DMS153 treated with DMSO at 0.1 percent for 48 hours (cell line): ENCODE data around the gene IMMT.
A peak's percentile ranks its signal among the peaks of the same experiment; 100 is the strongest.
"Not testable (repeated sequence)": the region's sequence is repeated elsewhere in the genome, so short reads cannot be mapped to it uniquely, and the experiment has no call there.

Experiments
- DNase-seq: peaks from one replicate; lab custom pipeline; 2025; ENCODE audit not compliant: unreplicated experiment; lab: John Stamatoyannopoulos, UW

Gene IMMT

GRCh38 chr2:86202336-86202692, 7.1 kb upstream of the IMMT start:
- DNase-seq = no peak

DNA sequence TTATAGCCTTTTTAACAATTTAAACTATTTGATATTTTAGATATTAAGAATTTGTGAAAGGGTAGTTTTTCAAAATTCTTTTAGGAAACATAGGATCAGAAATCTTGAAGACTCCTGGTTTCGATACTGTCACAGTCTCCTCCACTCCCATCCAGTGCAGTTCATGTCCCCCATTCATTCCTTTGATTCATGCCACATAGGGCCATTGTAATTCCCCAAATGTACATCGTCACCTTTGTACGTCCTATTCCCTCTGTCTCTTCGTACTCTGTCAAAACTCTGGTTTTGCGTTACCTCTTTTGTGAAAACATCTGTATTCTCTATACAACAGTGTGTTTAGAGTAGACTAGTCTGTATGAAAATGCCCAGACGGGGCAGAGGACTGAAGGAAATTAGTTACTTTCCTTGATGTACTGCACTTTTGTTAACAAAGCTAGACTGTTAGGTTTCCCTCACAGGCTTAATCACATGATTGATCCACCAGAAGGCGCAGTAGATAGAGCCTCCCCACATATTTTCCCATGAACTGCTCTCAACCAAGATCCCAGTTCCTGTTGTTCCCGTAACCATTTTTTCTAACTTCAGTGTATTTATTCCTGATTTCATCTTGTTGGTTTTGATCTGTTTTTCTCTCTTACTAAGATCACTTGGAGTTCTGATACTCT, 6.5 kb upstream of the IMMT start:
- DNase-seq = no peak

DNA sequence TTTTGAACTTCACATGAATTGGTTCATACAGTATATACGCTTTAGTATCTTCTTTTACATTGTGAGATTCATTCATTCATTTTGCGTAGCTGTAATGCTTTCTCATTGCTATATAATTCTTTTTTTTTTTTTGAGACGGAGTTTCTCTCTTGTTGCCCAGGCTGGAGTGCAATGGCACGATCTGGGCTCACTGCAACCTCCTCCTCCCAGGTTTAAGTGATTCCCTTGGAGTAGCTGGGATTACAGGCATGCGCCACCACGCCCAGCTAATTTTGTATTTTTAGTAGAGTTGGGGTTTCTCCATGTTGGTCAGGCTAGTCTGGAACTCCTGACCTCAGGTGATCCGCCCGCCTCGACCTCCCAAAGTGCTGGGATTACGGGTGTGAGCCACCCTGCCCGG, 5.3 kb upstream of the IMMT start:
- not testable (repeated sequence) for DNase-seq

- DNase-seq = no peak
Observed at GRCh38 chr2:86199834-86200177, 4.5 kb upstream of the IMMT start.

- no peak for DNase-seq
Observed at GRCh38 chr2:86195808-86196387, 636 bp upstream of the IMMT start.

- peak; percentile 91 for DNase-seq
Observed at GRCh38 chr2:86194751-86195054, 559 bp downstream of the IMMT start.

GRCh38 chr2:86193901-86194567, 1.2 kb downstream of the IMMT start:
- no peak for DNase-seq

DNA sequence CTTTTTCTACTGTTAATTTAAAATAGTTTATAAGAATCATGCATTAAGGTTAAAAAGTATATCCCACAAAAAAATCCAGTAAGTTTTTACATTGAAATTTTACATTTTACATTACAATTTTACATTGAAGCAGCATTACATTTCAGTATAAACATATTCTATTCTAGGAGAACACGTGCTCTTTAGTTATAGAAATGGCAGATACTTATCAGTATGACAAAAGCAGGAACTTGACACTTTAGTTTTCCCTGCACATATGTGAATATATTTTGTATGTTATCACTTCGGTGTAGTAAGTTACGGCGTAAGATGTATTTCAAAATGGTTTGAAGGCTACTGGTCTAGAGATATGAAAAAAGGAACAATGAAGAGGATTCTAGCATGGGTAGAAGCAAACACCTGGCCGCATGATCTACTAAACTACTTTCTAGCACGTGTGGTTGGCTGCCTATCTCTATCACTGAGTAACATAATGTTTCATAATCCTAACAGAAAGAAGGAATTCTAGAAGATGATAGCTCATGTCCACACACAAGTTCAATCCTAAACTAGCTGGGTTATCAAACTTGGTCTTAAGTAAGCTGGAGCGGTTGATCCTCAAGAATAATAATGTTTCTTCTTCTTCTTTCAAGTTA, 5.4 kb downstream of the IMMT start:
- DNase-seq = no peak

DNA sequence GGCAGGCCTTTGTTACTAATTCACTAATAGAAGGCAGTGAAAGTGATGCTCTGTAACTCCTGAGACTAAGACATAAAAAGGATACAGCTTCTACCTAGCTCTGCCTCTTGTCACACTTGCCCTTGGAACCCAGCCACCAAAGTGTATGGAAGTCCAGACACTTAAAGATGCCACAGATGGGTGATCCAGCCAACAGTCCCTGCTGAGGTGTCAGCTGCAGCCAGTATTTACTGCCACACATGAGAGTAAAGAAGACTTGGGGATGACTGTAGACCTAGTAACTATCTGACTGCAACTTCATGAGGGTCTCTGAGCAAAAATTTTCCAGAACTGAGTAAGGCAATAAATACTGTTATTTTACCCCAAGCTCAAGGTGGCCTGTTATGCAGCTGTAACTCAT, 8.8 kb downstream of the IMMT start:
- no peak for DNase-seq

DNA sequence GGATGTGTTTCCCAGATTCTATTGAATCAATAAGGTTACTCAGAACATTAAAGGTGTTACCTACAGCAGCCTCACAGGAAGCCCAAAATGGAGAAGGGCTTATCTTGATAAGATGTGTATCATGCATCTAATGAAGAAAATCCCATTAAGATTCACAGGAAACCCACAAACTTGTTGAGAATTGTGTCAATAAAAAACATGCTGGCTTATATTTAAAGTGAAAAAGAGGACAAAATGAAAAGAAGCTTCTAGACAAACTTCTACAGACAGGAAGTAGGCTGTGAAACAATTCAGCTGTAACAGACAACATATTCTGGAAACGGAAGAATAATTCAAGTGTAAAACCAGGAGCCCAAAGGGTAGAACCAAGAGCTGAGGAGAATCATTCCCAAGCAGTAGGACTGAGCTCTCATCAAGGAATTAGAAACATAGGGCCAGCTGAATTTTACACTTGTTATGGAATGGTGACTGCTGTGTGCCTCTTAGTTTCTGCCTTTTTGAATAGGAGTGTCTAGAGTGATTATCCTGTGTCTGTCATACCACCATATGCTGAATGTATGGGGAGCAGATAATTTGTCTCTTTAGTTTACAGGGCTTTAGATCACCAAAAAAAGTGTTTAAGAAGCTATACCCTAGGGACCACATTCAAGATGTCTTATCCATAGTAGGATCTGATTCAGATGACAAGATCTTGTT, 9.6 kb downstream of the IMMT start:
- no peak for DNase-seq

DNA sequence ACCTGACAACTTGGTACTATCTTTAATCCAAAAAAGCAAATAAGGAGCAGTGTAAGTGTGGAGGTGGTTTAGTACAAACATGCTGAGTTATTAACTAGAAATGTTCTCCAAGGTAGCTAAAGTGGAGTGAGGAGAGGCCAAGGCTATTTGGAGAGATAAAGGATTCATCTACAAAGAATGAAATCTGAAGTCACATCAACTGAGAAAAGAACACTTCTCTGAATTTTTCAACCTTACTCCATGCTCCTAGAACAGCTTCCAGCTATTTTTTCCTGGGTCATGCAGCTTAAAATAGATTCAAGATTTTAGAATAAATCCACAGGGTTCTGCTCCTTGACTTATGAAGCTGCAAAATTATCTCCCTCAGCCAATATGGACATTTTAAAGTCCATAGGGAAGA, 18.7 kb downstream of the IMMT start:
- DNase-seq = no peak

GRCh38 chr2:86175828-86176227, 19.4 kb downstream of the IMMT start:
- no peak for DNase-seq

DNA sequence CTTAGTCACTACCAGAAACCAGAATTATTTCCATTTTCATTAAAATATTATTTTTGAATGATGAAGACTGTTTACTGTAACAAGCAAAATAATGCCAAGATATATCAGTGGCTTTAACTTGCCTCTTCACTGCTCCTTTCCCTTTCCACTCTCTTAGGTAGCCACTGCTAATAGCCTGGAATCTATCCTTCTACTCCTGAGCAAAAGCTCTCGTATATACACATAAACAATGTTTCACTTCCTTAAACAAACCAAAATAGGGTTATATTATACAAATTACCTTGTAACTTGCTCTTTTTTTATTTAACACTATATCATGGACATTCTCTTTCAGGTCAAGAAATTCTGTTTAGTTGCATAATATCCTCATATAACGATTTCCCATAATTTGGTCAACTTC, 20.8 kb downstream of the IMMT start:
- no peak for DNase-seq

GRCh38 chr2:86172610-86173009, 22.7 kb downstream of the IMMT start:
- DNase-seq = no peak

GRCh38 chr2:86171295-86171694, 24.0 kb downstream of the IMMT start:
- no peak for DNase-seq

- DNase-seq = no peak
Observed at GRCh38 chr2:86170449-86170848, 24.8 kb downstream of the IMMT start.

- no peak for DNase-seq
Observed at GRCh38 chr2:86160156-86160952, 34.9 kb downstream of the IMMT start.

GRCh38 chr2:86158286-86158685, 37.0 kb downstream of the IMMT start:
- DNase-seq = no peak

- no peak for DNase-seq
Observed at GRCh38 chr2:86157009-86157556, 38.2 kb downstream of the IMMT start.

- DNase-seq = no peak
Observed at GRCh38 chr2:86150502-86150901, 44.8 kb downstream of the IMMT start.

DNA sequence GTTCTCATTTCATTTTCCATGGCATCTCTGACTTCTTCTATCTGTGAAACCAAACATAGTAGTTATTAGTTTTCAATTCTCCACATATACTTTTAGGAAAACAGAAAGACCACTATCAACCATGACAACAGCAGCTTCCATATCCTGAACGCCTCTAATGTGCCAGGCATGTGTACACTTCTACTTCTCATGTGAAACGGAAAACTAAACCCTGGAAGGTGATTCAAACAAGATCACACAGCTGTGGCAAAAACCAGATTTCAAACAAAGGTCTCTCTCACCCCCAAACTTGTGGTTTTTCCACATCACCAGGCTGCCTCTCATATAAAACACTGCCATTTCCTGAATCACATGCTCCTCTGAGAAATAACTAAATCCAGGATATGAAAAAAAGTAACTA, 47.5 kb downstream of the IMMT start:
- DNase-seq = no peak
